HepG2 (cell line): ENCODE measurements around the gene KMT2D. TPM values are rescaled to one million over a fixed set of nuclear protein-coding genes. Genes with fewer than 3 reads are reported as not detected.

ENCODE experiments used
- ATAC-seq: fragments of 200-7000 bp; cut with Tn5 transposase; 3 replicates; pipeline ENCODE4 v1.9.1; 2020; ENCODE audit warnings: mild to moderate bottlenecking, moderate library complexity
- BruUV-seq: library from RNA; stranded (reverse); fragments of 400-500 nt; replicated peaks from 2 replicates; lab custom pipeline; 2021; lab: Mats Ljungman, UMichigan
- CTCF ChIA-PET: fragments of 300-600 bp; formaldehyde crosslinking; extraction: SDS; loops from one replicate; lab custom pipeline; 2021; ENCODE audit warnings: low total read pairs, inconsistent platforms, low intra/inter-chr PET ratio; lab: Yijun Ruan, JAX
- POLR2A ChIA-PET: fragments of 350-600 bp; sonication (Branson Sonifier 250); formaldehyde crosslinking; loops from one replicate; lab custom pipeline; 2020; ENCODE audit warnings: antibody characterized with exemption, inconsistent platforms; lab: Yijun Ruan, JAX
- DNase-seq: peaks from one replicate; pipeline ENCODE4 v3.0.0-alpha.2; 2015; ENCODE audit warnings: low spot score
- FAIRE-seq: peaks from 3 replicates; lab custom pipeline; 2011; peaks lifted over from hg19 to GRCh38; lab: Jason Lieb, UNC
- H2AFZ ChIP-seq: one replicate; pipeline ENCODE4 v1.6.1; 2011; ENCODE audit warnings: low read length, inconsistent platforms
- H3K27ac ChIP-seq: fragments of 300-600 bp; 3 replicates; pipeline ENCODE4 v1.8.0; 2011; ENCODE audit warnings: mixed run types, mild to moderate bottlenecking, mixed read lengths, low read length, inconsistent platforms; ENCODE audit not compliant: insufficient read depth; ENCODE audit errors: extremely low read length
- H3K27me3 ChIP-seq, 2 experiments: fragments of 200-600 bp in 1 of 2; 2 replicates in 1 of 2; 3 replicates in 1 of 2; pipeline versions ENCODE4 v1.6.0 to v1.8.0; 2011; ENCODE audit warnings: low read length in 2 of 2, mild to moderate bottlenecking in 2 of 2, moderate library complexity in 2 of 2, inconsistent platforms in 1 of 2; ENCODE audit not compliant: insufficient read depth in 2 of 2, control insufficient read depth in 1 of 2
- H3K36me3 ChIP-seq, 2 experiments: fragments of 200-600 bp in 1 of 2; replicated peaks in 1 of 2; 2 replicates in 1 of 2; 3 replicates in 1 of 2; pipeline versions ENCODE4 v1.5.1 to v1.8.0; 2011; ENCODE audit warnings: low read length in 2 of 2, inconsistent platforms in 1 of 2; ENCODE audit not compliant: insufficient read depth in 2 of 2, control insufficient read depth in 1 of 2
- H3K4me1 ChIP-seq: 2 replicates; pipeline ENCODE4 v1.5.1; 2012; ENCODE audit warnings: low read length, inconsistent platforms; ENCODE audit not compliant: insufficient read depth
- H3K4me2 ChIP-seq: 2 replicates; pipeline ENCODE4 v1.6.0; 2011; ENCODE audit warnings: low read depth, low read length, inconsistent platforms
- H3K4me3 ChIP-seq, 3 experiments: fragments of 200-600 bp in 1 of 3; sonication (generic), shearing (Covaris generic) in 1 of 3; replicated peaks in 1 of 3; 2 replicates each; pipeline ENCODE4 v1.5.1; 2011 to 2016; ENCODE audit warnings: low read length in 3 of 3, inconsistent platforms in 2 of 3, low read depth in 2 of 3, mild to moderate bottlenecking in 2 of 3, control low read depth in 1 of 3, mixed read lengths in 1 of 3; ENCODE audit not compliant: insufficient read depth in 1 of 3
- H3K79me2 ChIP-seq: one replicate; pipeline ENCODE4 v1.6.1; 2011; ENCODE audit warnings: low read length, inconsistent platforms; ENCODE audit not compliant: insufficient read depth
- H3K9ac ChIP-seq: 2 replicates; pipeline ENCODE4 v1.6.0; 2011; ENCODE audit warnings: mild to moderate bottlenecking, low read depth, low read length, inconsistent platforms; ENCODE audit not compliant: insufficient read depth
- H3K9me3 ChIP-seq: 2 replicates; pipeline ENCODE4 v1.5.1; 2012; ENCODE audit warnings: mild to moderate bottlenecking, low read length
- H4K20me1 ChIP-seq: 2 replicates; pipeline ENCODE4 v1.6.0; 2011; ENCODE audit warnings: inconsistent platforms, mild to moderate bottlenecking, low read length, moderate library complexity; ENCODE audit not compliant: insufficient read depth
- AKAP8 ChIP-seq: sonication (generic); formaldehyde crosslinking; IDR thresholded peaks from 2 replicates; pipeline ENCODE4 v1.5.1; 2020; ENCODE audit warnings: mild to moderate bottlenecking, missing genetic modification reagents
- HDAC1 ChIP-seq: sonication (generic); formaldehyde crosslinking; IDR thresholded peaks from 2 replicates; pipeline ENCODE4 v1.5.1; 2020; ENCODE audit warnings: mild to moderate bottlenecking, missing genetic modification reagents
- MTF2 ChIP-seq: sonication (generic); formaldehyde crosslinking; IDR thresholded peaks from 2 replicates; pipeline ENCODE4 v1.5.0; 2020; ENCODE audit warnings: missing genetic modification reagents, borderline replicate concordance
- NFRKB ChIP-seq: fragments of 450-650 bp; IDR thresholded peaks from 2 replicates; pipeline ENCODE4 v1.6.1; 2017
- PPARG ChIP-seq: conservative IDR thresholded peaks from 2 replicates; pipeline ENCODE4 v1.6.1; 2016; ENCODE audit warnings: missing biosample characterization, missing genetic modification reagents
- SATB2 ChIP-seq: sonication (generic); formaldehyde crosslinking; IDR thresholded peaks from 2 replicates; pipeline ENCODE4 v1.5.0; 2020; ENCODE audit warnings: missing genetic modification reagents
- SOX13 ChIP-seq, 3 experiments: fragments of 450-650 bp in 1 of 3; sonication (generic) in 1 of 3; formaldehyde crosslinking in 1 of 3; IDR thresholded peaks in 2 of 3; conservative IDR thresholded peaks in 1 of 3; 2 replicates each; pipeline versions ENCODE4 v1.5.0 to v1.6.1; 2016 to 2020; ENCODE audit warnings: antibody characterized with exemption in 1 of 3, mild to moderate bottlenecking in 1 of 3, missing compliant biosample characterization in 1 of 3, missing genetic modification reagents in 1 of 3, moderate library complexity in 1 of 3
- SP140L ChIP-seq: sonication (generic); formaldehyde crosslinking; IDR thresholded peaks from 2 replicates; pipeline ENCODE4 v1.4.0; 2020; ENCODE audit warnings: missing genetic modification reagents, borderline replicate concordance
- TP53 ChIP-seq: sonication (generic); formaldehyde crosslinking; conservative IDR thresholded peaks from 2 replicates; pipeline ENCODE4 v1.4.0; 2020; ENCODE audit warnings: missing genetic modification reagents
- ZBTB38 ChIP-seq: sonication (generic); formaldehyde crosslinking; IDR thresholded peaks from 2 replicates; pipeline ENCODE4 v1.5.1; 2020; ENCODE audit warnings: mild to moderate bottlenecking, missing genetic modification reagents
- ZFP36L1 ChIP-seq: sonication (generic); formaldehyde crosslinking; IDR thresholded peaks from 2 replicates; pipeline ENCODE4 v1.8.0; 2022; ENCODE audit warnings: mild to moderate bottlenecking, missing genetic modification reagents, moderate library complexity
- ZNF17 ChIP-seq: sonication (generic); formaldehyde crosslinking; IDR thresholded peaks from 2 replicates; pipeline ENCODE4 v1.5.0; 2020; ENCODE audit warnings: mild to moderate bottlenecking, missing genetic modification reagents
- ZNF530 ChIP-seq: sonication (generic); formaldehyde crosslinking; IDR thresholded peaks from 2 replicates; pipeline ENCODE4 v1.5.0; 2020; ENCODE audit warnings: low read depth, mild to moderate bottlenecking, missing genetic modification reagents
- ZNF652 ChIP-seq: IDR thresholded peaks from 2 replicates; pipeline ENCODE4 v1.6.1; 2016; ENCODE audit warnings: low read depth, borderline replicate concordance
- WGBS: methylation state at CpG from one replicate; pipeline ENCODE4 v1.1.6; 2017; ENCODE audit warnings: low lambda C conversion rate; 5-methylcytosine and 5-hydroxymethylcytosine counted together
- in situ Hi-C: cut with HindIII; loops from 2 replicates; pipeline ENCODE4 v1.10.0; 2017; ENCODE audit warnings: low pct_unique_long_range_greater_than_20kb; ENCODE audit not compliant: extremely low pct_ligation_motif_present
- intact Hi-C: fragments of 100-400 bp; cut with micrococcal nuclease; formaldehyde crosslinking; loops from one replicate; pipeline ENCODE4 v1.10.0; 2022; ENCODE audit not compliant: unreplicated experiment
- polyA plus RNA-seq, 8 experiments: library from polyadenylated mRNA; depleted of rRNA in 3 of 8; stranded (reverse) in 7 of 8; unstranded in 1 of 8; fragments of >200 nt; fragmentation: Illumina TruSeq in 4 of 8; extraction: Trizol in 4 of 8; gene quantifications; 2 replicates each; pipeline versions ENCODE4 v1.2.1 to v1.2.3, GENCODE V29; 2011 to 2016; ENCODE audit warnings: low read depth in 4 of 8, missing spikeins in 1 of 8, mixed read lengths in 1 of 8; ENCODE audit not compliant: insufficient read depth in 1 of 8
- total RNA-seq, 5 experiments: library from RNA; depleted of rRNA; stranded (reverse); fragments of >200 nt; fragmentation: Illumina TruSeq; extraction: Trizol; gene quantifications; 2 replicates each; pipeline ENCODE4 v1.2.3, GENCODE V29; 2016; ENCODE audit warnings: low read depth in 1 of 5

KMT2D gene
- total and polyA plus RNA-seq, 2 of the 13 experiments (the other 11 are each of a cell fraction or from before 2014, with no cell fraction given): 8.1 to 10.4 TPM

GRCh38 chr12:49091836-49092085 lies 31.2 kb upstream of the KMT2D start:
- no peaks in the 10 kb centered on the region for H4K20me1 ChIP-seq
- ATAC-seq (no peak), FAIRE-seq (no peak), DNase-seq (no peak)
- peaks cover 52% of the 10 kb centered on the region for H3K4me1 ChIP-seq
- no peaks in the 10 kb centered on the region for H3K79me2 ChIP-seq
- no peak overlapping the region for H2AFZ ChIP-seq
- H3K27ac ChIP-seq: no peak overlapping the region
- no peaks in the 10 kb centered on the region for H3K36me3 ChIP-seq
- H3K27me3 ChIP-seq: peaks cover 12 to 70% of the 10 kb centered on the region in 2 experiments; a peak in 4 of 5 replicates
- ChIA-PET POLR2A (interaction anchor here (0.9 to 2.0 kb wide), 3 partner anchors 18 to 38 kb away, joined by 4 to 5 read pairs (median 5); no protein-coding TSS in a partner anchor), CTCF (no interaction called here)
- BruUV-seq: no TSS peak
- H3K9me3 ChIP-seq: no peaks in the 10 kb centered on the region
- TF ChIP-seq SOX13 (IDR thresholded peaks at IDR 0.05) (no peak), SOX13 (CRISPR knock-in tag; conservative IDR thresholded peaks at IDR 0.05 in 1 of 2, IDR thresholded peaks at IDR 0.05 in 1 of 2) (0 out of 4 replicates have a peak, but pooled peaks of 1 of the 2 experiments have one; percentile 1), HDAC1 (CRISPR knock-in tag) (peak; percentile 36; the same call in 1 of the 2 replicates), SP140L (CRISPR knock-in tag) (no peak), ZNF652 (CRISPR knock-in tag) (peak; percentile 75)
- intact Hi-C loops: no loop called here
- WGBS: 2% methylated on average over 14 of the region's 14 CpGs
- peak overlapping the region; percentile 94 for H3K4me2 ChIP-seq
- H3K9ac ChIP-seq: no peak overlapping the region
- H3K4me3 ChIP-seq: peak overlapping the region; percentile 39 to 70 (median 50); a peak in 5 of 6 replicates
- in situ Hi-C loops: no loop called here

GRCh38 chr12:49091056-49091835 lies 30.7 kb upstream of the KMT2D start:
- intact Hi-C loops (no loop called here), in situ Hi-C loops (no loop called here)
- Histone ChIP-seq H3K9ac (no peak overlapping the region), H3K4me3 (peak overlapping the region in 2 of 3 experiments; percentile 50 to 70; a peak in 2 of 6 replicates), H3K27ac (no peak overlapping the region), H3K36me3 (no peaks in the 10 kb centered on the region), H3K4me1 (peaks cover 52% of the 10 kb centered on the region), H2AFZ (no peak overlapping the region), H3K4me2 (peak overlapping the region; percentile 94), H3K79me2 (no peaks in the 10 kb centered on the region), H3K27me3 (peaks cover 12 to 70% of the 10 kb centered on the region in 2 experiments; a peak in 4 of 5 replicates), H3K9me3 (no peaks in the 10 kb centered on the region), H4K20me1 (no peaks in the 10 kb centered on the region)
- FAIRE-seq: no peak
- 0 out of 3 replicates have a peak, but pooled peaks have one; percentile 4 for ATAC-seq
- TF ChIP-seq ZFP36L1 (CRISPR knock-in tag): no peak
- no peak for TF ChIP-seq SATB2 (CRISPR knock-in tag)
- TF ChIP-seq MTF2 (CRISPR knock-in tag): no peak
- no peak for TF ChIP-seq TP53 (CRISPR knock-in tag)
- TF ChIP-seq AKAP8: no peak
- no peak for TF ChIP-seq ZNF530 (CRISPR knock-in tag)
- TF ChIP-seq ZNF17 (CRISPR knock-in tag): no peak
- TF ChIP-seq PPARG (CRISPR knock-in tag): no peak
- no peak for TF ChIP-seq NFRKB
- no peak for TF ChIP-seq ZBTB38 (CRISPR knock-in tag)
- DNase-seq: no peak
- ChIA-PET POLR2A (interaction anchor here (1.1 to 2.0 kb wide), 2 partner anchors 28 to 39 kb away, joined by 4 to 5 read pairs; no protein-coding TSS in a partner anchor), CTCF (no interaction called here)
- 37% methylated on average over 18 of the region's 41 CpGs for WGBS
- BruUV-seq: no TSS peak
